Middle frontal gyrus (tissue), 1 donor: ENCODE measurements around the gene NATD1.

Experiments used
- DNase-seq: peaks from one replicate; pipeline ENCODE4 v3.0.0-alpha.2; 2015; ENCODE audit warnings: low spot score; ENCODE audit errors: extremely low spot score

The NATD1 gene

GRCh38 chr17:21289902-21290571 lies 36.8 kb upstream of the NATD1 start:
- DNase-seq: no peak

GRCh38 chr17:21289175-21289901 lies 36.1 kb upstream of the NATD1 start:
- no peak for DNase-seq

DNA sequence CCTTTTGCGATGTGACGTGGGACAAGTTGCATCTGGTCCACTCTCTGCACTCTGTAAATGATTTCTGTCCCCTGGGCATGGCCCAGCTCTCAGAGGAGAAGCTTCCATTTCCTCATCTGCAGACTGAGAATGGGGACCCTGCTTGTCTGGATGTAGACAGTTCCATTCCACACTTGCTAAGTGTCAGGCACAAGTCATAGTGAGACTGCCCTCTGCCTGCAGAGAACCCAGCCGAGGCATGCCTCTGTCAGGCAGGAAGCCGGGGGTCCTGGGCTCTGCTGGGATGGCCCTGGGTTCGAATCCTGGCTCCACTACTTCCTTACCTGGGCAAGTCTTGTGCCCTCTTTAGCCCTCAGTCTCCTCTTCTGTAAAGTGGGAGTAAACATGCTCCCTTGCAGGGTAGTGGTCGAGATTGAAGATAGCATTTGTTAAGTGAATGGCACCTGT lies 35.4 kb upstream of the NATD1 start:
- no peak for DNase-seq

DNA sequence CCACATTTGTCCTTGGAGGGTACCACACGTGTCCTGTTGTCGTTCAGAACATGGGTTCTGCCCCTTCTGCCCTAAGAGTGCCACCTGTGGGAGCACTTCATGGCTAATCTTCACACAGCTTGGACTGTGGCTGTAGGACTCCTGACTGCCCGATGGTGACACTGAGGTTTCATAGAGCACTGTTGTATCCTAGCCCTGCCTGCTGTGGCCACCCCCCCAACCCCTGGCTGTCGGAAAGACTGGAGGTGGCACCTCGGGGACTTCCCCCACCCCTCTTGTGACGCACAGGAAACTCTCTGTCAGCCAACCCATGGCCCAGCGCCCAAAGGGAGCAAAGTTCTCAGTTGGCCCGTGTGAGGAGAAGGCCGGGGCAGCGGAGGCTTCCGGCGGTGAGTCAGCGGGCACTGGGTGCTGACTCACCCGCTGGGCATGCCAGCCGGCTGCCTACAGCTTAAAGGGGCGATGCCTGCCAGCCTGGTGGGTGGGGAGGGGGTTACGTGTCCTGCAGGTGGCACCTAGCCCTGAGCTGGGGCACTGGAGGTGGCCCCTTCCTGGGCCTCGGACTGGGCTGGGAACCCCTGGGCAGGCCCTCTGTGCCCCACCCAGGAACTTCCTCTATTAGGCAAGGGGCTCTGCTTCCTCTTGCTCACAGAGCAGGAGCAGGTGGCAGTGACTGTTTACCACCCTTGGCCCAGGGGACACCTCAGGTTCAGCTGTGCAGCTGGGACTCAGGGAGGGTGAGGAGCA lies 34.7 kb upstream of the NATD1 start:
- peak; percentile 50 for DNase-seq

- DNase-seq: no peak
Measured at GRCh38 chr17:21286909-21287702, 33.9 kb upstream of the NATD1 start.

GRCh38 chr17:21286066-21286770 lies 33.0 kb upstream of the NATD1 start:
- DNase-seq: no peak

- DNase-seq: no peak
Measured at GRCh38 chr17:21285164-21286065, 32.2 kb upstream of the NATD1 start.

DNA sequence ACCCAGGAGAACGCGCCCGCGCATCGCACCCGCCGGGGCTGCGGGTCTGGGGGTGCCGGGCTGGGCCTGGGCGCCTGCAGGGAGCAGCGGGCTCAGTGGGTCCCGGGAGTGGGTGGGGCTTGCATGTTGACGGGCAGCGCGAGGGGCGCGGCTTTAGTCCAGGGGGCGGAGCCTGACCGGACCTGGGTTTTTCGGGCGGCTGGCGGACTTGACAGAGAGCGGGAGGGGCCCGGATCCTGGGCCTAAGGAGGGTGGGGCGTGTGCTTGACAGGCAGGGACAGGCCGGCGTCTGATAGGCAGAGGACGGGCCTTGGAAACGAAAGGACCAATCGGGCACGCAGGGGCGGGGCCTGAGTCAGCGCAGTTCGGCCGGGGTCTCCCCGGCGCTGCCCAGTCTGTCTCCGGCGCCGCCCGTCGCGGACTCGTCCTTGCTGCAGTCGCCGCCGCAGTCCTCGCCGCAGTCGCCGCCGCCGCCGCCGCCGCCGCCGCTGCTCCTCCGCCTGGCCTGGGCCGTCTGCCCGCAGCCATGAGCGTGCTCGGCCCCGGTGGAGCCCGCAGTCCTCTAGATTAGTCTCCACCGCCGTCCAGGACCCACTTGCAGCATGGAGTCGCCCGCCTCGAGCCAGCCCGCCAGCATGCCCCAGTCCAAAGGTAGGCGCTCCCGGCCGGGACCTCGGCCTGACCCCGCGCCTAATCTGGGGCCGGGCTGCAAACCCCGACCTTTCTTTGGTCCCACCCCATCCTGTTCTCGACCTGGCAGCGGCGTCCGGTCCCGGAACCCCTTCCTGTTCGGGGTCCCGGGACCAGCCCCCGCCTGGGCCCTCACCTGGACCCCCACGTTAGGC lies 31.3 kb upstream of the NATD1 start, which contains the start of gene MAP2K3:
Gene MAP2K3, plus strand, starts transcription at position 393 of the 845 bp plus-strand sequence. Its CDS starts 210 bp downstream, at position 603.
- peak; percentile 96 for DNase-seq

GRCh38 chr17:21283482-21284318 lies 30.5 kb upstream of the NATD1 start:
- DNase-seq: no peak

DNA sequence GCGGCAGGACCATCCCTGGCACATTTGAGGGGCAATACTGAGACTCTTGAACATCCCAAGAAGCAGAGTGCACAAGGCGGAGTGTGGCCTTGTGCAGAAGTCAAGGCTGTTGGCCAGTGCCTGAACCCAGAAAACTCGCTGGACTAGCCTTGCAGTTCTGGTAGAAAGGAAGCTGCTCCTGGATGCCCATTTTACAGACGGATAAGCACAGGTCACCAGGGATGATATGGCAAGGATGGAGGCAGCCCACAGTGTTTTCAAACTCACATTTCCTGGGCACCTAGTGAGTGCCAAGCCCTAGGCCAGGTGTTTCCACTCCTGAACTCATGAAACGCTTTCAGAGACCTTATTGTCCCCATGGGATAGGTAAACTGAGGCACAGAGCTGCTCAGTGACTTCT lies 29.6 kb upstream of the NATD1 start:
- no peak for DNase-seq

DNA sequence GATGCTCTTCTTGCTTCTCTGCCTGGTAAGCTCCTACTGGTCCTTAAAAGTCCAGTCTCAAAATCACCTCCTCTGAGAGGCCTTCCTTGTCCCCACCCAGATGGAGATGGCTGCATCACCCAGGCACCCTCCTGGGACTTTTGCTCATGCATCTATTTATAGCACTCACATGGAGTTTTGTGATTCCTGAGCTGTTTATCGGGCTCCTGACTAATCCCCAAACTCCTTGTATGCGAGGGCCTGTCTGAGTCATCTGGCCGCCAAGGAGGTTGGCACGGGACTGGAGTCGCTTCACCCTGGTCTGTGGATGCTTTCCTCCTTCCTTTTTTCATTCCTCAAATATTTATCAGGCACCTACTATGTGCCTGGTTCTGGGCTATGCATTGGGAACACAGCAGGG lies 29.0 kb upstream of the NATD1 start:
- no peak for DNase-seq

- peak; percentile 74 for DNase-seq
Measured at GRCh38 chr17:21280081-21280518, 26.9 kb upstream of the NATD1 start.

DNA sequence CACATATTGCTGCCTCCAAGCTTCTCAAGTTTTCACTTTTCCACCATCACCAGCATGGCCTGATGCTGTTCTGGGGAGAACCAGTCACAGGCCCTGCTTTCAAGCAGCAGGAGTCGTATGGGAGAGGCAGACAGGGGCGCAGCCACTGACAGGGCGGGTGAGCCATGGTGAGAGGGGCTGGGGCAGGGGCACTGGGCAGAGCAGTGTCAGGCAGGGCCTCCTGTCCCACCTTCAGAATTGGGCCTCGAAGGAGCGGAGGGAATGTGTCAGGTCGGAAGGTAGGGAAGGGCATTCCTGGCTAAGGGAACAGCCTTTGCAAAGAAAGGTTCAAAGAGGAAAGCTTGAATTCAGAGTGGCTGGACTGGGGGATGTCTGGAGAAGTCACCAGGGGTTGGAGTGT lies 26.4 kb upstream of the NATD1 start:
- DNase-seq: no peak

GRCh38 chr17:21279198-21279535 lies 26.0 kb upstream of the NATD1 start:
- DNase-seq: no peak

GRCh38 chr17:21278450-21279197 lies 25.4 kb upstream of the NATD1 start:
- DNase-seq: no peak

GRCh38 chr17:21277332-21277731 lies 24.1 kb upstream of the NATD1 start:
- no peak for DNase-seq

- no peak for DNase-seq
Measured at GRCh38 chr17:21276264-21276588, 23.0 kb upstream of the NATD1 start.
